RWPE2 (cell line): Measurements from ENCODE around the gene RARRES1.

Experiments
- ATAC-seq: fragments of 200-7000 bp; cut with Tn5 transposase; 3 replicates; pipeline ENCODE4 v1.9.1; 2021; ENCODE audit warnings: low read depth
- DNase-seq: peaks from one replicate; pipeline ENCODE4 v3.0.0-alpha.2; 2020; ENCODE audit warnings: low spot score
- H3K27ac ChIP-seq: fragments of 450-650 bp; 2 replicates; pipeline ENCODE4 v1.5.1; 2017; ENCODE audit warnings: mild to moderate bottlenecking; ENCODE audit not compliant: poor library complexity, severe bottlenecking
- H3K27me3 ChIP-seq: fragments of 250-450 bp; sonication (Bioruptor Pico); 2 replicates; pipeline ENCODE4 v1.5.1; 2021; ENCODE audit warnings: mild to moderate bottlenecking, moderate library complexity; ENCODE audit not compliant: insufficient read depth, poor library complexity, severe bottlenecking
- H3K36me3 ChIP-seq: fragments of 250-450 bp; sonication (Bioruptor Pico); 2 replicates; pipeline ENCODE4 v1.5.1; 2020; ENCODE audit warnings: low read depth, mild to moderate bottlenecking, moderate library complexity
- H3K4me1 ChIP-seq: fragments of 250-450 bp; sonication (Bioruptor Pico); 2 replicates; pipeline ENCODE4 v1.5.1; 2021; ENCODE audit warnings: mild to moderate bottlenecking, moderate library complexity; ENCODE audit not compliant: insufficient read depth, poor library complexity, severe bottlenecking
- H3K4me3 ChIP-seq: fragments of 250-450 bp; sonication (Bioruptor Pico); 2 replicates; pipeline ENCODE4 v1.5.1; 2021; ENCODE audit warnings: mild to moderate bottlenecking, moderate library complexity; ENCODE audit not compliant: severe bottlenecking
- H3K9me3 ChIP-seq: fragments of 250-450 bp; sonication (Bioruptor Pico); 2 replicates; pipeline ENCODE4 v1.5.1; 2021; ENCODE audit warnings: mild to moderate bottlenecking, moderate library complexity; ENCODE audit not compliant: severe bottlenecking
- CTCF ChIP-seq: fragments of 450-650 bp; IDR thresholded peaks from one replicate; pipeline ENCODE4 v1.5.1; 2017; ENCODE audit warnings: mild to moderate bottlenecking, moderate library complexity; ENCODE audit not compliant: poor library complexity, severe bottlenecking

RARRES1 gene

GRCh38 chr3:158743664-158744566, 11.7 kb upstream of the RARRES1 start:
- H3K27ac ChIP-seq, result no peak overlapping the region
- H3K27me3 ChIP-seq, result no peaks in the 10 kb centered on the region
- no peak overlapping the region for H3K4me3 ChIP-seq
- no peaks in the 10 kb centered on the region for H3K9me3 ChIP-seq
- no peaks in the 10 kb centered on the region for H3K36me3 ChIP-seq
- H3K4me1 ChIP-seq, result no peaks in the 10 kb centered on the region
- DNase-seq (no peak), ATAC-seq (no peak)
- TF ChIP-seq CTCF, result no peak

- TF ChIP-seq CTCF, result no peak
- H3K27ac ChIP-seq, result no peak overlapping the region
Measured at GRCh38 chr3:158742871-158743663, 10.8 kb upstream of the RARRES1 start.

GRCh38 chr3:158739661-158740060, 7.4 kb upstream of the RARRES1 start:
- Histone ChIP-seq H3K4me3 (no peak overlapping the region), H3K4me1 (no peaks in the 10 kb centered on the region), H3K27me3 (no peaks in the 10 kb centered on the region), H3K36me3 (no peaks in the 10 kb centered on the region), H3K27ac (no peak overlapping the region), H3K9me3 (no peaks in the 10 kb centered on the region)
- DNase-seq, result no peak
- TF ChIP-seq CTCF, result no peak
- no peak for ATAC-seq

More at GRCh38 chr3:158742871-158743663, 10.8 kb upstream of the RARRES1 start:
- DNase-seq, result no peak
- H3K36me3 ChIP-seq, result no peaks in the 10 kb centered on the region
- no peak for ATAC-seq
- H3K9me3 ChIP-seq, result no peaks in the 10 kb centered on the region
- H3K4me1 ChIP-seq, result no peaks in the 10 kb centered on the region
- no peak overlapping the region for H3K4me3 ChIP-seq
- H3K27me3 ChIP-seq, result no peaks in the 10 kb centered on the region

- Histone ChIP-seq H3K4me1 (no peaks in the 10 kb centered on the region), H3K27me3 (no peaks in the 10 kb centered on the region), H3K27ac (no peak overlapping the region), H3K4me3 (no peak overlapping the region), H3K36me3 (no peaks in the 10 kb centered on the region), H3K9me3 (no peaks in the 10 kb centered on the region)
- ATAC-seq, result no peak
- TF ChIP-seq CTCF, result no peak
- no peak for DNase-seq
Measured at GRCh38 chr3:158739078-158739477, 6.8 kb upstream of the RARRES1 start.
